Effector CD4-positive, alpha-beta T cell (primary cell): ENCODE measurements around the gene PRM3. TPM values are rescaled to one million over a fixed set of nuclear protein-coding genes. Genes with fewer than 3 reads are reported as not detected.

Source experiments
- DNase-seq: peaks from one replicate; pipeline ENCODE4 v3.0.0-alpha.2; 2020
- total RNA-seq: gene quantifications from one replicate; lab custom pipeline; 2026; lab: John Stamatoyannopoulos, UW

The PRM3 gene
- total RNA-seq = not detected

DNA sequence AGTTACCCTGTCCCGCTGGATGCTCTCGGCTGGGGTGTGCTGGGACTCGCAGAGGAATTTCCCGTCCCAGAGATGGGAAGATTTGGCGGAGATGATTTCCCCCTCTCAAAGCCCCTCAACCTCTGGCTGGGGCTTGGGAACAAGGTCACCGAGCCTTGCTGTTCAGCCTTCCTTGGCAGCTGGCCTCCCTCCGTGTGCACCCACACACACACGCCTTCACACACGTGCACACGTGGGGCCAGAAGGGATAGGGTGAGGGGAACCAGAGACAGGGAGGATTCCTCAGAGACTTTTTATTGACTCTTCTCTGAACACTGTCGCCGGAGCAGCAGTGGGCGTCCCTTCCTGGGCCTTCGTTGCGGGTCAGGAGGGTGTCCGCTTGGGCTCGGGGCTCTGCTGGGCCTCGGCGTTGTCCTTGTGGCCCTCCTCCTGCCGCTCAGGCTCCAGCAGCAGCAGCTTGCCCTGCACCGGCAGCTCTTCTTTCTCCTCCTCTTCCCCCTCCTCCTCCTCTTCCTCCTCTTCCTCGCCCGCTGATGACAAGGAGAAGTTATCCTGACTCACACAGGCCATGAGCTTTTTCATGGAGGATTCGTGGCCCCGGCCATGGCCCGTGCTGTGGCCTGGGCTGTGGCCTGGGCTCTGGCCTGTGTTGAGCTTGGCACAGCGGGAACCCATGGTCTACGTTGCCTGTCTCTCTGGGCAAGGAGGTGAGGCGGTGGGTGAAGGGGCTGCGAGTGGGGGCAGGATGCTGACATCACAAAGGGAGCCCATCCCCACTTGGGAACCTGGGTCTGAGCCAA, at the start of gene PRM3:
TSS of gene PRM3 (minus strand) at position 709 of the 800 bp plus-strand sequence. CDS start at position 675, 34 bp downstream.
- no peak for DNase-seq

DNA sequence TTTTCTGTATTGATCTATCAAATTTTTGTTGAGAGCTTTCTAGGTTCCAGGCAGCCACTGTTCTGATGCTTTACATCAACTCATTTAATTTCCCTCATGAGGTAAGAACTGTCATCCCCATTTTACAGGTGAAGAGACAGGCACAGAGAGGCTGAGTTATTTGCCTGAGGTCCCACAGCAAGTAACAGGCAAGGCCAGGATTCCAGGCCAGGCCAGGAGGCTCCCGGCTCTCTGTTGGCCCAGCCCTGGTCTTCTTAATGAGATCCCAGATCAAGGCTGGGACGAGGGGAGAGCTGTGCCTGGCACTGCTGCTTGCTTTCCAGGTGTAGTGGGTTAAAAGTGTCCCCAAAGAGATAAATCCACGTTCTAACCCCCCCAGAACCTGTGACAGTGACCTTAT, 49.4 kb upstream of the PRM3 start:
- no peak for DNase-seq

GRCh38 chr16:11321662-11322061, 48.2 kb upstream of the PRM3 start:
- DNase-seq = no peak

DNA sequence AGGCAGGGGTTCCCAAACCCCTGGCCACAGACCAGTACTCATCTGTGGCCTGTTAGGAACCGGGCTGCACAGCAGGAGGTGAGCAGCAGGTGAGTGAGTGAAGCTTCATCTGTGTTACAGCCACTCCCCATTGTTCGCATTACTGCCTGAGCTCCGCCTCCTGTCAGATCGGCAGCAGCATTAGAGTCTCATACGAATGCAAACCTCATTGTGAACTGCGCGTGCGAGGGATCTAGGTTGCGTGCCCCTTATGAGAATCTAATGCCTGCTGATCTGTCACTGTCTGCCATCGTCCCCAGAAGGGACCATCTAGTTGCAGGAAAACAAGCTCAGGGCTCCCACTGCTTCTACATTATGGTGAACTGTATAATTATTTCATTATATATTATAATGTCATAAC, 46.7 kb upstream of the PRM3 start:
- no peak for DNase-seq

DNA sequence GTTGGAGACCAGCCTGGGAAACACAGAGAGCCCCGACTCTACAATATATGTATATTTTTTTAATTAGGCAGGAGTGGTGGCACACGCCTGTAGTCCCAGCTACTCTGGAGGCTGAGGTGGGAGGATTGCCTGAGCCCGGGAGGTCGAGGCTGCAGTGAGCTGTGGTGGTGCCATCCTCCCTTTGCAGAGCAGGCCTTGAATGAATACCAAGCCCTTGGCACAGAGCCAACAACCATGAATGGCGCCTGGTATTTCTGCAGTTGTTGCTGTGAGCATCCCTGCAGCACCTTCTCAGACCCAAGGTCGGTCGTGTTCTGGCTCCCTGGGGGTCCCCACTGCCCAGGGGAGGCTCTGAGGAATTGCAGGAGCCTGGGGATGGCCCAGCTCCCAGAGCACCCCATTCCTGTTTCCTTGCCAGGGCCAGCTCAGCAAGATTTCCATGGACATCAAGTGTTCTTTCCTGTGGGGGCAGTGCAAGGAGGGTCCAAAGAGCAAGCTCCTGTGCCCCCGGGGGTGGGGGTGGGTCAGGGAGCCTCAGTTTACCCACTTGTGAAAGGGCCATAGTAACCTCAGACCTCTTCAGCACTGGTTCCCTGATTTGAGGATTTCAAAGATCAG, 46.2 kb upstream of the PRM3 start:
- DNase-seq = no peak

DNA sequence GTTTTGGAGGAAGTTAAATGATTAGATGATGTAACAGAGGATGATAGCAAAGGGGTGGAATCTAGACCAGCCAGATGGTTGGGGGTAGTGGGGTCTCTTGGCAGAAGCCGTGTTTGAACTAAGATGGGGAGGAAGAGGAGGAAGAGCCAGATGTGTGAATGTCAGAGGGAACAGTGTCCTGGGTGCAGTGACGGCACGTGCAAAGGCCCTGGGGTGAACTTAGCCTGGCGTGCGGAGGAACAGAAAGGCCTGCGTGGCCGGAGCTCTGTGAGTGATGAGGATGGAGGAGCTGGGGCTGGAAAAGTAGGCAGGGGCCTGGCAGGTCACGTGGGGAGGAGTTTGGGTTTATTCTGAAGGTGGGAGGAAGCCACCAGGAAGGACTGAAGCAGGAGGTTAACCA, 45.4 kb upstream of the PRM3 start:
- DNase-seq = no peak

DNA sequence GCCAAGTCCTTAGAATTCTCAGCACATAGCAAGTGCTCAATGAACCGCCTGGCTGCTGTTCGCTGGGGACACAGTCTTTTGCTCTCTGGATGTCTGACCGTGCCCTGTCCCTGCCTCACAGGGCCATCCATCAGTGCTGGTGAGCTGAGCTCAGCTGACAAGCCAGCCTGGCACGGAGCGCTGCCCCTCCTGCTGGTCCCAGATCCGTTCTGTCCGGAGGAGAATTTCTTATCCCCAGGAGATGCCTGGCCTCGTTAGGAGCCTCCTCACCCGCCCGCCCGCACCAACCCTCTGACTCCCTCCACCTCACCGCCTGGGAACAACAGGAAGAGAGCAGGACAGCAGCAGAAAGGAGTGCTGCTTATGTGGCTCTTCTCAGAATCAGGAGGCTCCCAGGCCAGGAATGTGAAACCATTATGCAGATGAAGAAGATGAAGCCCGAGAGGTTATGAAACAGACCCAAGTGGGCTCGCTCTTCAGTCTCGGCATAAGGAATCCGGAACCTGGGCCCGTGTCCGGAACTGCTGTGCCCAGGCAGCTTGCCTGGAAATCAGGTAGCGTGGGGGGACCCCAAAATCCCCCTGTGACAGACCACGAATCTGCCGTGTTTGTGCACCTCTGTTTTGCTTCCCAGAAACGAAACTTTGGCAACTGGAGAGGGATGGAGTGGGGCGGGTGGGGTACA, 43.0 kb upstream of the PRM3 start:
- DNase-seq = no peak

- DNase-seq = no peak
Observed at GRCh38 chr16:11315510-11315909, 42.1 kb upstream of the PRM3 start.

GRCh38 chr16:11314309-11314894, 41.0 kb upstream of the PRM3 start:
- no peak for DNase-seq

DNA sequence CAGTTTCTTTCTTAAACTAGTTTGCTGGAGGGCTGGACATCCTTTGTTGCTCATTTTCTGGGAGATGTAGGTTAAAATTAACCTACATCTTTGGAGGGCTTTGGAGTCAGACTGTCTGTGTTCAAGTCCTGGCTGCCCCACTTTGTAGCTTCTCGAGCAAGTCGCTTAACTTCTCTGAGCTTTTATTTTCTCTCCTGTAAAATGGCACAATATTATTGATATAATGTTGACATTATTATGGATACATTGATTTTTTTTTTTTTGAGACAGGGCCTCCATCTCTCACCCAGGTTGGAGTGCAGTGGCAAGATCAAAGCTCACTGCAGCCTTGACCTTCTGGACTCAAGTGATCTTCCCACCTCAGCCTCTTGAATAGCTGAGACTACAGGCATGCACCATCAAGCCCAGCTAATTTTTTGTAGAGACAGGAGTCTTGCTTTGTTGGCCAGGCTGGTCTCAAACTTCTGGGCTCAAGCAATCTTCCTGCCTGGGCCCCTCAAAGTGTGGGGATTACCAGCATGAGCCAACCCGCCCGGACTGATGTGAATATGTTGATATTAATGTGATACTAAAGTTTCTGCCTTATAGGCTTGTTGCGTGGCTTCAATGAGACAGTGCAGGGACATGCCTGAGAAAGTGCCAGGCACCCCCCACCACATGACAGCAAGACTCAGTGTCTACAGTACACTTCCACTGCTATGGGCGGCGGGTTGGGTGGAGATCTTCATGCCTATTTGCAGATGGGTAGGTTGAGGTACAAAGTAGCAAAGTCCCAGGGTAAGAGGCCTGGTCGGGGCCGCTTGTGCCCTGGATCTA, 40.3 kb upstream of the PRM3 start:
- no peak for DNase-seq

DNA sequence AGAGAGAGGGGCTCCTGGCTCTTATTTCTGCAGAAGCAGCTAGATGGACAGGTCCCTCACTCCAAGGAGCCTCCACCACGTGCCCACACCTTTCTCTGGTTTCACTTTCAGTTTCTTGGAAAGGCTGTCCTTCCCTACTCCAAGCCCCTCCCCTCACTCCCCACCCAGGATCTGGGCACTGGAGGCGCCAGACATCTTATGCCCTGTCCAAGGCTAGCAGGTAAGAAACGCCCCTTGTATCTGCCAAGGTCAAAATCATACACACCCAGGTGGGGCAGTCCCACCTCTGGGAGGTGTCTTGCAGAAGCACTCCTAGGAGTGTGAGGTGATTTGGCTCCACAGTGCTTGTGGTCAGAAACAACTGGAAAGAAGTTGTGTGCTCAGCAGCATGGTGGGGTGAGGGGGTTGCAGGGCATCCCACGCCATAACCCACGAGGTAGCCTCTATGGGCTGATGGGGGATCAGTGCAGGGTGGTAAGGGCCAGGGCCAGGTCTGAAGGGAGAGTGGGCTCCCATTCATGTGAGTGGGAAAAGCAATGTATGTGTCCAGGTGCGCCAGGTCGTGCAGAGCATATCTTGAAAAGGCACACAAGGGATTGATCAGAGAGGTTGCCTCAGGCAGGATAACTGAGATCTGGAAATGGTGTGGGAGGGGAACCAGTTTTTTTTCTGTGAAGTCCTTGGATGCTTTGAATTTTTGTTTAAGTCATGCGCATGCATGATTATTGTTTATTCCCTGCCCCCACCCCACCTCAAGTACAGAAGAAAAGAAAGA, 39.5 kb upstream of the PRM3 start:
- no peak for DNase-seq

DNA sequence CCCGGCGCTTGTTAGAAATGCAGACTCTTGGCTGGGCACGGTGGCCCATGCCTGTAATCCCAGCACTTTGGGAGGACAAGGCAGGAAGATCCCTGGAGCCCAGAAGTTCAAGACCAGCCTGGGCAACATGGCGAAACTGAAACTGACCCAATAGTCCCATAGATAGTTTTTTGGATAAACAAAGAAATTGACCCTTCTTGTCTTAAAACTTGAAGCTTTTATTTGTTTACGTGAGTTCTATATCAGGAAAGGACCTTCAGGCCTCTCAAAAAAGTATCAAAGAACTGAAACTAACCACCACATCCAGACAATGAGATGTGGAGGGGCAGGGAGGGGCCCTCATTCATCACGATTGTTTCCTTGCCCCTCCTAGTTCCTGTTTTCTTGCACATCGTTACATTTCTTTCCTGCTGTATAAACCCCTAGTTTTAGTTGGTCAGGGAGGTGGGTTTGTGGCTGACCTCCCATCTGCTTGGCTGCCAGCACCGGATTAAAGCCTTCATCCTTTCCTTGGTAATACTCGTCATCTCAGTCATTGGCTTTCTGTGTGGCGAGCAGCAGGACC, 37.6 kb upstream of the PRM3 start:
- no peak for DNase-seq

DNA sequence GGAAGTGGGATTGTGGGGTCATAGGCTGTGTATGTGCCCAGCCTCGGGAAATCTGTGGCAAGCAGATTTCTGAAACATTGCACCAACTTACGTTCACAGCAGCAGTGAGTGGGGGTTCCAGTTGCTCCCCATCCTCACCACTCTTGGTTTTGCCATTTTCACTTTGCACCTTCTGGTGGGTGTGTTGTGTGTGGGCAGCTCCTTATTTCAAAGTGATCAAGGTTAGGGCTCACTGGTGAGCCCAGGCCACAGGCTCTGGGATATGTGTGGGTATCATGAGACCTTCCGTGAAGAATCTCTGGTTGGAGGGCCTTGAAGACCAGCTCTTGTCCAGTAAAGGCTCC, 37.2 kb upstream of the PRM3 start:
- no peak for DNase-seq

GRCh38 chr16:11309895-11310633, 36.6 kb upstream of the PRM3 start:
- no peak for DNase-seq

GRCh38 chr16:11308493-11309283, 35.3 kb upstream of the PRM3 start:
- DNase-seq = no peak

DNA sequence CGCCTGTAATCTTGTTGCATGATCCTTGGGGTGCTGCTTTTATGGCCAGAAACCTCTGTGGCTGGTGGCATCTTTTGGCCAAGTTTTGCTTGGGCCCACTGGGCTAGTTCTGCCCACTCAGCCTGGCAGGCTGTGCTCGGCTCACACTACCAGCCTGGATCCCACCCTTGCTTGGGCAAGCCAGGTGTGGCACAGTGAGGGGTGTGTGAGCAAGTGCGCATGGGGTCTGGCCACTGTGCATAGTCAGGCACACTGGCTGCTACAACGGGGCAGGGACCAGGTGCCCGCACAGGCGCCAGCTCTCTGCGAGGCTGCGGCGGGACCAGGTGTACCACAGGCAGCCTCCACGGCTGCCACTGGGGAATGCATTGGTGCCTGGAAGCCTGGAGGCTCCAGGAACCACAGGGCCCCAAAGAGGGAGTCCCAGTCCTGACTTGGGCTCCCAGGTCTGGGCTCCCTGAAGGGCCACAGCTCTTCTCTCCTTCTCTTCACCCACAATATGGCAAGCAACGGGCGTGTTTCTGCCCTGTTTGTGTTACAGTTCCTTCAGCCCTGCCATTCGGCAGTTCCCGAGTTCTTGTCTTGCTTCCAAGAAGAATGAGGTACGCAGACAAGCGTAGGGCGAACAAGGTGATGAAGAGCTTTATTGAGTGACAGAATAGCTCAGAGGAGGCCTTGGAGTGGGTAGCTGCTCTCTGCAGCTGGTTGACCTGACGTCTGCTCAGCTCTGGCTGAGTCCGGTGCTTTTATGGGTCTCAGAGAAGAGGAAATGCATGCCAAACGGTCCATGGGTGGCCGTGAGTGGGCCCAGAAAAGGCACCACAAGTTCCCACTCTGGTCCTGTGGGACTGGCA, 34.4 kb upstream of the PRM3 start:
- DNase-seq = no peak

GRCh38 chr16:11306997-11307638, 33.7 kb upstream of the PRM3 start:
- no peak for DNase-seq

- no peak for DNase-seq
Observed at GRCh38 chr16:11306381-11306780, 33.0 kb upstream of the PRM3 start.
